Heart right ventricle (tissue), 16 donors: ENCODE results near the gene EVC. TPM values are rescaled to one million over a fixed set of nuclear protein-coding genes. Genes with fewer than 3 reads are reported as not detected.

Experiments used
- ATAC-seq, 8 donors: fragments of 200-7000 bp; cut with Tn5 transposase; one replicate each; pipeline ENCODE4 v1.9.1; 2020; ENCODE audit warnings: mild to moderate bottlenecking in 8 of 8, moderate library complexity in 8 of 8, moderate number of reproducible peaks in 1 of 8
- DNase-seq, 2 donors: peaks; one replicate each; pipeline ENCODE4 v3.0.0-alpha.2; 2020
- H3K27ac ChIP-seq, 10 donors: fragments of 200-600 bp; sonication (generic) in 2 of 10; one replicate each; pipeline versions ENCODE4 v1.5.0 to v1.8.0; 2020 to 2022; ENCODE audit warnings: mild to moderate bottlenecking in 3 of 10
- H3K27me3 ChIP-seq, 7 donors: fragments of 200-600 bp; one replicate each; pipeline ENCODE4 v1.8.0; 2021 to 2022; ENCODE audit warnings: mild to moderate bottlenecking in 2 of 7
- H3K36me3 ChIP-seq, 9 donors: fragments of 200-600 bp; sonication (generic) in 1 of 9; one replicate each; pipeline versions ENCODE4 v1.5.0 to v1.8.0; 2020 to 2022; ENCODE audit warnings: mild to moderate bottlenecking in 2 of 9
- H3K4me1 ChIP-seq, 9 donors: fragments of 200-600 bp; sonication (generic) in 1 of 9; one replicate each; pipeline versions ENCODE4 v1.5.0 to v1.8.0; 2020 to 2022; ENCODE audit warnings: mild to moderate bottlenecking in 4 of 9
- H3K4me3 ChIP-seq, 10 donors: fragments of 200-600 bp; sonication (generic) in 2 of 10; one replicate each; pipeline versions ENCODE4 v1.5.0 to v1.8.0; 2020 to 2022; ENCODE audit warnings: mild to moderate bottlenecking in 7 of 10, moderate library complexity in 2 of 10
- H3K9me3 ChIP-seq, 11 donors: fragments of 200-600 bp in 10 of 11; sonication (generic) in 2 of 11; one replicate each; pipeline versions ENCODE4 v1.5.0 to v1.8.0; 2013 to 2022; ENCODE audit warnings: mild to moderate bottlenecking in 2 of 11, control low read depth in 1 of 11, moderate library complexity in 1 of 11
- CTCF ChIP-seq, 9 donors: fragments of 200-600 bp; sonication (generic) in 2 of 9; IDR thresholded peaks; one replicate each; pipeline versions ENCODE4 v1.5.0 to v1.8.0; 2021 to 2022; ENCODE audit warnings: antibody characterized with exemption in 9 of 9, mild to moderate bottlenecking in 5 of 9, moderate library complexity in 1 of 9
- WGBS, 2 donors: extraction: QIAGEN DNeasy Blood & Tissue Kit; methylation state at CpG; one replicate each; pipeline ENCODE4 v1.1.7; 2013; ENCODE audit warnings: inconsistent platforms in 1 of 2; 5-methylcytosine and 5-hydroxymethylcytosine counted together
- intact Hi-C, 10 donors: fragments of 100-400 bp; cut with DNase I; formaldehyde crosslinking; loops; one replicate each; pipeline versions ENCODE4 v1.11.1 to v1.14.2; 2022
- polyA plus RNA-seq, 2 donors: library from polyadenylated mRNA; stranded (reverse); fragments of 200-250 nt; gene quantifications; one replicate each; pipeline ENCODE4 v1.2.3, GENCODE V29; 2013
- total RNA-seq, 10 donors: library from RNA; stranded (reverse); fragmentation: NEBNext Ultra II Directional in 3 of 10; extraction: Animal tissue kit (Norgen Biotek cat#: 25700) in 3 of 10; gene quantifications; one replicate each; pipeline versions ENCODE4 v1.2.1 to v1.2.4, GENCODE V29; 2021 to 2023
- donor health status: Arrhythmogenic right ventricular cardiomyopathy.
- donor health status: ischemic (EF 13 %, LVEDD 7.1; RV severe dilation, severe dysfunction).
- donor health status: healthy with polysubstance abuse.
- donor health status: DM: no; HTN: yes; CAD: no.
- donor health status: DM: no; HTN: no; CAD: no.
- donor health status: ischemic (EF 25% LVEDD 6.9; RV normal size, moderate dysfunction).
- donor health status: ischemic (EF 25% LVEDD 5.7; RV mildly dilated, moderate dysfunction).
- donor health status: healthy.
- donor health status: DM: yes; HTN: yes; CAD: no.
- donor health status: Ischemic cardiomyopathy.
- donor health status: ischemic (EF 35%, LVEDD 5.7; RV mildly dilated, moderate dysfunction).
- donor health status: nonischemic (EF 11% LVEDD 7.7; RV severe dilation, severe dysfunction).
- donor health status: DM: yes; HTN: yes; CAD: no.
- donor health status: PGD.
- donor health status: ischemic (EF 29% LVEDD 5.4; RV normal size, mild dysfunction).
- donor health status: nonischemic (EF 23%, LVEDD 6.1; RV moderate dilation, normal function).

EVC gene
- total and polyA plus RNA-seq, 12 donors: 0.97 to 7.5 (median 4.8) TPM

DNA sequence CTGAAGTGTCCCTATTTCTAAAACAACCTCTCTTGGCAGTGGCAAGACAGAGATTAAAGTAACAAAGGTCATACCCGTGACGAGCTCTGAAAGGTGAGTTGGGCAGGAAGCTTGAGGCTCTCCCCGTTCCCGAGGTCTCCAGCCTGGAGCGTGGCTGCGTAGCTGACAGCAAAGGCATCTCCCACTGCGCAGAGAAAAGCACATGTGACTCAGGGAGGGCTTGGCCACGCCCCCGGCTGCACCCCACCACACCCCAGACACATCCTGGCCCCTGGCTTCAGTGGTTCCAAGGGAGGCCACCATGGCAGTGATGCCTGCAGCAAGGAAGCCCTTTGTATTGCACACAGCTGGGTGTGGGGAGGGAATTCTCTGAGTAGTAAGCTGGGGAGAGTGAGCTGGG, 25.7 kb upstream of the EVC start:
- DNase-seq (no peak), ATAC-seq (no peak)
- TF ChIP-seq CTCF (IDR thresholded peaks at IDR 0.05): no peak
- intact Hi-C loops: no loop called here
- Histone ChIP-seq H3K27ac (no peak overlapping the region), H3K36me3 (peaks cover 0 to 70% (median 0%) of the 10 kb centered on the region in 9 donors), H3K4me1 (no peaks in the 10 kb centered on the region), H3K27me3 (no peaks in the 10 kb centered on the region), H3K9me3 (peaks cover 0 to 7% (median 0%) of the 10 kb centered on the region in 11 donors), H3K4me3 (no peak overlapping the region)
- WGBS, 2 donors: 94 to 98% methylated on average over 9 of the region's 9 CpGs

DNA sequence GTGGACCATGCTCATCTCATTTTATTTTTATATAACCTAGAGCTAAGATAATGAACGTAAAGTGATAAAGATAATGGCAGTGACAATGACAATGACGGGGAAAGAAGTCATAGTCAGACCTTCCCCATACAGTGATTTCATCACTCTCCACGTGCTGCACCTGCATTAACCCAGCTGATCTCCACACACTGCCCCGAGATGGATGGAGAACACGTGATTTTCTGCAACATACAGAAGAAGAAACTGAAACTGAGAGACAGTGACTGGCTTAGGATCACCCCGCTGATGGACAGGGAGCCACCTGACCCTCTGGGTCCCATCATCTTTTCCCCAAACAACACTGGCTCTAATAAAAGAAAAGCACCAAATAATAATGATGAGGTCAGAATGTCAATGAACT, 24.7 kb upstream of the EVC start:
- no peaks in the 10 kb centered on the region for H3K4me1 ChIP-seq
- WGBS, 2 donors: 91 to 92% methylated on average over 6 of the region's 6 CpGs
- H3K27me3 ChIP-seq: no peaks in the 10 kb centered on the region
- H3K36me3 ChIP-seq: peaks cover 0 to 64% (median 0%) of the 10 kb centered on the region in 9 donors
- TF ChIP-seq CTCF (IDR thresholded peaks at IDR 0.05): no peak
- H3K4me3 ChIP-seq: no peak overlapping the region
- intact Hi-C loops: no loop called here
- DNase-seq: no peak
- H3K9me3 ChIP-seq: peaks cover 0 to 7% (median 0%) of the 10 kb centered on the region in 11 donors
- H3K27ac ChIP-seq: no peak overlapping the region
- no peak for ATAC-seq

- H3K4me1 ChIP-seq: no peaks in the 10 kb centered on the region
- intact Hi-C loops: no loop called here
- 89 to 92% methylated on average over 8 of the region's 8 CpGs for WGBS, 2 donors
- DNase-seq (no peak), ATAC-seq (no peak)
- H3K4me3 ChIP-seq: no peak overlapping the region
- H3K9me3 ChIP-seq: peaks cover 0 to 7% (median 0%) of the 10 kb centered on the region in 11 donors
- no peak for TF ChIP-seq CTCF (IDR thresholded peaks at IDR 0.05)
- peaks cover 0 to 81% (median 0%) of the 10 kb centered on the region in 9 donors for H3K36me3 ChIP-seq
- H3K27ac ChIP-seq: no peak overlapping the region
- H3K27me3 ChIP-seq: no peaks in the 10 kb centered on the region
Measured at GRCh38 chr4:5689065-5689464, 21.9 kb upstream of the EVC start.

- H3K27ac ChIP-seq: no peak overlapping the region
- DNase-seq (no peak), ATAC-seq (no peak)
- H3K36me3 ChIP-seq: peaks cover 0 to 66% (median 0%) of the 10 kb centered on the region in 9 donors
- no peak overlapping the region for H3K4me3 ChIP-seq
- H3K9me3 ChIP-seq: no peaks in the 10 kb centered on the region
- H3K27me3 ChIP-seq: no peaks in the 10 kb centered on the region
- no peaks in the 10 kb centered on the region for H3K4me1 ChIP-seq
- intact Hi-C loops: no loop called here
- 89 to 91% methylated on average over 7 of the region's 7 CpGs for WGBS, 2 donors
- TF ChIP-seq CTCF (IDR thresholded peaks at IDR 0.05): no peak
Measured at GRCh38 chr4:5691491-5692132, 19.4 kb upstream of the EVC start.
